ENCODE measurements around the gene SERINC5.
"Not testable (repeated sequence)": the region's sequence is repeated elsewhere in the genome, so short reads cannot be mapped to it uniquely, and the experiment has no call there.

- not testable (repeated sequence) for TF ChIP-seq CTCF (IDR thresholded peaks at IDR 0.05); PBX3 (IDR thresholded peaks at IDR 0.05); MEF2A (IDR thresholded peaks at IDR 0.05; ENCODE audit: borderline replicate concordance, low read depth); FOXM1 (IDR thresholded peaks at IDR 0.05; ENCODE audit: low read depth); POLR2AphosphoS5 (IDR thresholded peaks at IDR 0.05; ENCODE audit: low read depth, low read length); FOXJ3 (CRISPR knock-in tag; IDR thresholded peaks at IDR 0.05); CHD2 (IDR thresholded peaks at IDR 0.05; ENCODE audit: low read length, partially characterized antibody); SIN3A (IDR thresholded peaks at IDR 0.05; ENCODE audit: borderline replicate concordance, low read depth, low read length); RAD21 (IDR thresholded peaks at IDR 0.05; ENCODE audit: low read length); JUND (IDR thresholded peaks at IDR 0.05); TAF1 (IDR thresholded peaks at IDR 0.05; ENCODE audit: borderline replicate concordance, low read depth, low read length); TCF12 (IDR thresholded peaks at IDR 0.05)
Observed at GRCh38 chr5:80111376-80111990, 144.4 kb downstream of the SERINC5 start.
